GM19035 (cell line): ENCODE data around the gene SYT15.
"Not testable (repeated sequence)": the region's sequence is repeated elsewhere in the genome, so short reads cannot be mapped to it uniquely, and the experiment has no call there.

Experiments used
- ATAC-seq: cut with Tn5 transposase; IDR thresholded peaks from one replicate; pipeline ENCODE4 v1.9.1; 2021; ENCODE audit not compliant: unreplicated experiment

The SYT15 gene

DNA sequence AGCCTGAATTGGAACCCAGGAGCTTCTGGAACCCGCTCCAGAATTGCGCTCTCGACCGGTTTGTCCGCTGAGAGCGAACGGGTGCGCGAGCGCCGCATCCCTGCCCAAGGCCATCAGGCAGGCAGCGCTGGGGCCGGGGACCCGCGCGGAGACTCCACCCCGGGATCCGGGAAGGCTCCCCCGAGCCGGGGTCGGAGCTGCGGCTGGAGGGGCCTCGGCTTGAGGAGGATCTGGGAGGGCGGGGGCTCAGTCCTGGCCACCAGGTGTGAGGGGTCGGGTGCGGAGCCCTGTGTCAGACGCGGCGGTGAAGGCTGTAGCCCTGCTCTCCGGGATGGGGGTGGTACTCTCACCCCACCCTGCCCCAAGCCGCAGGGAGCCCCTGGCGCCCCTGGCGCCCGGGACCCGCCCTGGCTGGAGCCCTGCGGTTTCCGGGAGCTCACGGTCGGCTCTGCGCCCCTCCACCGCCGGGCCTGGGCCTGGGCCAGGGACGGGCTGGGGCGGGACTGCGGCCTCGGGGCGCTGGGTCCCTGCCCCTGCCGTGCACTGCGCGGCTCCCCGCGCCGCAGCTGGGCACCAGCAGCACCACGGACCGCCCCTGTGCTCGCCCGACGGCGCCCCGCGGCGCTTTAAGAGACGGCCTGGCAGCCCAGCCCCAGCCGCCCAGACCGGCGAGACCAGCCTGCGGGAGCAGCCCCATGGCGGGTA is at the start of gene SYT15:
Gene SYT15, plus strand, starts transcription at position 655 of the 705 bp plus-strand sequence. Its CDS starts 41 bp downstream, at position 696.
- ATAC-seq, result not testable (repeated sequence)

- not testable (repeated sequence) for ATAC-seq
Observed at GRCh38 chr10:46529742-46530141, 49.2 kb upstream of the SYT15 start.

- ATAC-seq, result no peak
Observed at GRCh38 chr10:46530249-46531186, 48.4 kb upstream of the SYT15 start.

GRCh38 chr10:46532256-46532655 is 46.7 kb upstream of the SYT15 start:
- ATAC-seq, result not testable (repeated sequence)

GRCh38 chr10:46534828-46535524 is 44.0 kb upstream of the SYT15 start:
- ATAC-seq, result no peak

DNA sequence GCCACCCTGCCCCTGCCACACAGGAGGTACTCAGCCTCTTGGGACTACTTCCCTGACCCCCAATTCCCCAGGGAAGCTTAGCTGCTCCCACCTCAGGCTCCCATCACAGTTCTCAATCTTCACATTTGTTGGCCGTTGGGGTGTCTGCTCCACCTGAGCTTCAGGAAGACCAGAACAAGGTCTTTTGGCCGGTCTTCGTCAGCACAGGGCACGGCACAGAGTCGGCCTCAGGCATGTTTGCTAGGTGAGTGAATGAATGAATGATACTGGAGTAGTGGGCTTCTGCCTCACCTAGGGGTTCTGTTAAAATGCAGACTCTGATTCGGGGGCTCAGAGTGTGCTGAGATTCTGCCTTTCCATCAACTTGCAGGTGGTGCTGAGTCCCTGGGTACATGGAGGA is 42.8 kb upstream of the SYT15 start:
- ATAC-seq, result no peak

DNA sequence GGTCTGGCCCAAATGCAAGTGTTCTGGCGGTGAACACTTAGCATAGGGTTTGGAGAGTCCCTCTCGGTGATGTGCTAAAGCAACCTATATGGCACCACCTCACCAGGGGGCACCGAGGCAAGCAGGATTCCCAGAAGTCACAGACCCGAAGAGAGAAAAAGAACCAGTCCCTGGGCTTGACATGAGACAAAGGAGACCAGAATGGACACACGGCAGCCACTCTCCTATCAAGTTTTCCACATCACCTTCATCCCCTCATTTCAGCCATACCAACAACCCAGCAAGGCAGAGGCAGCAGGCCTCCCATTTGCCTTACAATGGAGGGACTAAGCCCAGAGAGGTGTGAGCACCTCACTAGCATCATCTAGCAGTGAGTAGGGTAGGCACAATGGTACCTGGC is 42.1 kb upstream of the SYT15 start:
- no peak for ATAC-seq

- ATAC-seq, result no peak
Observed at GRCh38 chr10:46537309-46537708, 41.6 kb upstream of the SYT15 start.

DNA sequence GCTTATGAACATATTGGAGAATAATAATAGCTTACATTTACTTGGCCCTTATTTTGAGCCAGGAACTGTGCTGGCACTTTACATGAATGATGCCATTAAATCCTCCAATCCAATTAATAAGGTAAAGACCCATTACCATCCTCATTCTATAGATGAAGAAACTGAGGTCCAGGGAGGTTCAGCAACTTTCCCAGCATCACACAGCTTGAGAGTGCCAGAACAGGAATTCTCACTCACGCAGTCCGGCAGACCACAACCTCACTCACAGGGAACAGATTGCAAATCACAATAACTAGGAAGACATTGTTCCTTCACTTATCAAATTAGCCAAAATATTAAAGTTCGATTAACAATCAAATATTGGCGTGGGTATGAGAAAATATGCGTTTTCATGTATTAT is 40.8 kb upstream of the SYT15 start:
- ATAC-seq, result no peak

GRCh38 chr10:46538717-46539426 is 40.1 kb upstream of the SYT15 start:
- no peak for ATAC-seq

- no peak for ATAC-seq
Observed at GRCh38 chr10:46539596-46540411, 39.1 kb upstream of the SYT15 start.

DNA sequence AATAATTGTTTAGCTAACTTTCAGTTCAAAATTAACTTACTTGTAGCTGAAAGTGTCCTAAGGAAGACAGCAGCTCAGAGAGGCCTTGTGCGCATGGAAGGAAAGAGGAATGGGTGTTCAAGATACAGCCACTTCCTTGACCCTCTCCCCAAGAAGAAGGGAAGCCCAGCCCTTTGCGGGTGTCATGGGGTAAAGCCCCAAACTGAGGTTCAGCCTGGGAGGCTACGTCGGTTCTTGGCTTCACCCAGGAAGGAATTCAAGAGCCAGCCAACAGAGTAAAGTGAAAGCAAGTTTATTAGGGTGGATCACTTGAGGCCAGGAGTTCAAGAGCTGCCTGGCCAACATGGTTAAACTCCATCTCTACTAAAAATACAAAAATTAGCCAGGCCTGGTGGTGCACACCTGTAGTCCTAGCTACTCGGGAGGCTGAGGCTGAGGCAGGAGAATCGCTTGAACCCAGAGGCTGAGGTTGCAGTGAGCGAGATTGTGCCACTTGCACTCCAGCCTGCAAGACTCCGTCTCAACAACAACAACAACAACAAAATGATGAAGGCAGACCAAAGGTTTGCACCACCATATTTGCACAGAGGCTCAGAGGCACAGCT is 38.4 kb upstream of the SYT15 start:
- no peak for ATAC-seq

GRCh38 chr10:46541017-46541661 is 37.8 kb upstream of the SYT15 start:
- no peak for ATAC-seq

DNA sequence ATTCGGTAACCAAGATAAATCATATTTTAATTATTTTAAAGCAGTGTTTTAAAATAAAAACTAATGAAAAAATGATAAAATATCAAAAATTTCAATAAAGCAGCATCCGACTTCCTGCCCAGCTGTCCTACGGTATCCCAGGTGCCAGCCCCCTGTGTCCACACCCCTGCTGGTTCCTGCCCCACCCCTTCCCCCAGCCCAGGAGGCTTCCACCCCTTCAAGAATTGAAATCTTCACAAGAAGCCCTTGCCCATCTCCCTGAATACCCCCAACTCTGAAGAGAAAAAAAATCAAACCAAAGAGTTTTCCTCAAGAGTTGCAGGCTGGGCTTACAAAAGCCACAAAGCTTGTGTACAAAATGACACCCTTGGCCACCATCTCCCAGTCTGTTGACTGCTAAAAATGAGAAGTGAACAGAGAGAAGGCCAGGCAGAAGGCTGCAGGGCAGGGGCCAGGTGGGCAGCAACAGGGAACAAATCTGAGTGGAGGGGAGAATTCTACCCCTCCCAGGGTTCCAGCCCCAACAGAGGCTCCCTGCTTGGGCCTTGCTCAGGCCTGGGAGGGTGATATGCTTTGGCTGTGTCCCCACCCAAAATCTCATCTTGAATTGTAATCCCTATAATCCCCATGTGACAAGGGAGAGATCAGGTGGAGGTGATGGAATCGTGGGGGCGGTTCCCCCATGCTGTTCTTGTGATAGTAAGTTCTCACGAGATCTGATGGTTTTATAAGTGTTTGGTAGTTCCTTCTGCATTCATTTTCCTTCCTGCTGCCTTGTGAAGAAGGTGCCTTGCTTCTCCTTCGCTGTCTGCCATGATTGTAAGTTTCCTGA is 37.0 kb upstream of the SYT15 start:
- ATAC-seq, result no peak

- ATAC-seq, result no peak
Observed at GRCh38 chr10:46542567-46543465, 36.1 kb upstream of the SYT15 start.

GRCh38 chr10:46543466-46544377 is 35.2 kb upstream of the SYT15 start:
- ATAC-seq, result no peak
